Measurements from ENCODE around the gene COL9A1. TPM values are rescaled to one million over a fixed set of nuclear protein-coding genes. Genes with fewer than 3 reads are reported as not detected.

Gene COL9A1
- total and polyA plus RNA-seq, 2 of the 4 experiments (the other 2 are of a cell fraction), result not detected

DNA sequence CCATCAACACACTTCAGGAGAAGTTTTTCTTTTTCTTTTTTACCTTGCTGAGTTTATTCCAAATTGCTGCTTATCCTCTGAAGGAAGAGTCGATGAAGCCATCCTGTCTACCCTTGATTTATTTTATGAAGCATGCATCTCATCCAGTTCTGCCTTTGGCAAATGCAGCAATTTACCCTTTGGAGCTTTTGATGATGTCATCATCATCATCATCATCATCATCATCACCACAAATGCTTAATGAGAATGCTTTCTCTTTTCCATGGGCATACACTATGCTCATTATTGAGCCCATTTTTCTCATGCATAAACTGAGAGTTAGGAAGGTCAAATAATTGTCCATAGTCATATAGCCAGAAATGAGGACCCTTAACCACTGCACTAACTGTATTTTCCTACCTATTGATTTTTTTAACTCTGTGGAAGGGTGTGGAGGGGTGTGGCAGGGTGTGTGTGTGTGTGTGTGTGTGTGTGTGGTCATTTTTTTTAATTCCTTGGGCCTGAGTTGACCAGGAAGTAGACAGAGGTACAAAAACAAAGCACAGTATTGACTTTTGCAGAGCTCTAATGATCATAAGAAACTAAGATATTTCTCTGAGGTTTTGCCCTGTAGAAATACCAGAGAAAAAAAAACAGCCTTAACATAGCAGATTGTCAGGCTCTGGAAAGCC lies 82.8 kb downstream of the COL9A1 start:
- TF ChIP-seq SMC3 (IDR thresholded peaks at IDR 0.05; ENCODE audit: low read depth, low read length) (no peak), FOS (IDR thresholded peaks at IDR 0.05; ENCODE audit: low read depth, low read length) (no peak), CHD1 (IDR thresholded peaks at IDR 0.05; ENCODE audit: low read depth, low read length) (no peak), MAZ (IDR thresholded peaks at IDR 0.05; ENCODE audit: borderline replicate concordance, low read depth, low read length) (no peak), RCOR1 (IDR thresholded peaks at IDR 0.05; ENCODE audit: insufficient replicate concordance, low read length) (no peak), NFE2L2 (IDR thresholded peaks at IDR 0.05; ENCODE audit: low read depth, low read length) (no peak), MAFK (IDR thresholded peaks at IDR 0.05; ENCODE audit: low read depth, low read length) (no peak), RFX5 (IDR thresholded peaks at IDR 0.05; ENCODE audit: low read depth, low read length) (no peak), CEBPB (IDR thresholded peaks at IDR 0.05; ENCODE audit: low read depth, low read length) (no peak), MXI1 (IDR thresholded peaks at IDR 0.05; ENCODE audit: borderline replicate concordance, low read depth, low read length) (no peak), RAD21 (IDR thresholded peaks at IDR 0.05; ENCODE audit: low read length) (no peak), POLR2A (IDR thresholded peaks at IDR 0.05; ENCODE audit: low read depth, low read length) (no peak), BHLHE40 (IDR thresholded peaks at IDR 0.05; ENCODE audit: low read depth, low read length) (no peak)
- TF ChIP-seq, protein P1, sequence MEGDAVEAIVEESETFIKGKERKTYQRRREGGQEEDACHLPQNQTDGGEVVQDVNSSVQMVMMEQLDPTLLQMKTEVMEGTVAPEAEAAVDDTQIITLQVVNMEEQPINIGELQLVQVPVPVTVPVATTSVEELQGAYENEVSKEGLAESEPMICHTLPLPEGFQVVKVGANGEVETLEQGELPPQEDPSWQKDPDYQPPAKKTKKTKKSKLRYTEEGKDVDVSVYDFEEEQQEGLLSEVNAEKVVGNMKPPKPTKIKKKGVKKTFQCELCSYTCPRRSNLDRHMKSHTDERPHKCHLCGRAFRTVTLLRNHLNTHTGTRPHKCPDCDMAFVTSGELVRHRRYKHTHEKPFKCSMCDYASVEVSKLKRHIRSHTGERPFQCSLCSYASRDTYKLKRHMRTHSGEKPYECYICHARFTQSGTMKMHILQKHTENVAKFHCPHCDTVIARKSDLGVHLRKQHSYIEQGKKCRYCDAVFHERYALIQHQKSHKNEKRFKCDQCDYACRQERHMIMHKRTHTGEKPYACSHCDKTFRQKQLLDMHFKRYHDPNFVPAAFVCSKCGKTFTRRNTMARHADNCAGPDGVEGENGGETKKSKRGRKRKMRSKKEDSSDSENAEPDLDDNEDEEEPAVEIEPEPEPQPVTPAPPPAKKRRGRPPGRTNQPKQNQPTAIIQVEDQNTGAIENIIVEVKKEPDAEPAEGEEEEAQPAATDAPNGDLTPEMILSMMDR (conservative IDR thresholded peaks at IDR 0.05; ENCODE audit: low read depth, low read length), result no peak
- TF ChIP-seq, protein P2, sequence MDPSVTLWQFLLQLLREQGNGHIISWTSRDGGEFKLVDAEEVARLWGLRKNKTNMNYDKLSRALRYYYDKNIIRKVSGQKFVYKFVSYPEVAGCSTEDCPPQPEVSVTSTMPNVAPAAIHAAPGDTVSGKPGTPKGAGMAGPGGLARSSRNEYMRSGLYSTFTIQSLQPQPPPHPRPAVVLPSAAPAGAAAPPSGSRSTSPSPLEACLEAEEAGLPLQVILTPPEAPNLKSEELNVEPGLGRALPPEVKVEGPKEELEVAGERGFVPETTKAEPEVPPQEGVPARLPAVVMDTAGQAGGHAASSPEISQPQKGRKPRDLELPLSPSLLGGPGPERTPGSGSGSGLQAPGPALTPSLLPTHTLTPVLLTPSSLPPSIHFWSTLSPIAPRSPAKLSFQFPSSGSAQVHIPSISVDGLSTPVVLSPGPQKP (IDR thresholded peaks at IDR 0.05; ENCODE audit: borderline replicate concordance, low read depth, low read length), result no peak
- TF ChIP-seq, protein P3, sequence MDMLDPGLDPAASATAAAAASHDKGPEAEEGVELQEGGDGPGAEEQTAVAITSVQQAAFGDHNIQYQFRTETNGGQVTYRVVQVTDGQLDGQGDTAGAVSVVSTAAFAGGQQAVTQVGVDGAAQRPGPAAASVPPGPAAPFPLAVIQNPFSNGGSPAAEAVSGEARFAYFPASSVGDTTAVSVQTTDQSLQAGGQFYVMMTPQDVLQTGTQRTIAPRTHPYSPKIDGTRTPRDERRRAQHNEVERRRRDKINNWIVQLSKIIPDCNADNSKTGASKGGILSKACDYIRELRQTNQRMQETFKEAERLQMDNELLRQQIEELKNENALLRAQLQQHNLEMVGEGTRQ (IDR thresholded peaks at IDR 0.05; ENCODE audit: low read depth, low read length), result no peak
- POLR2A ChIA-PET (ENCODE audit: unreplicated experiment), result no interaction called here
- no peak overlapping the region for H2BK15ac ChIP-seq (ENCODE audit: low read depth, low read length)

More for the DNA sequence above, 82.8 kb downstream of the COL9A1 start:
- no peak overlapping the region for H4K5ac ChIP-seq (ENCODE audit: low read depth, low read length)
- no peaks in the 10 kb centered on the region for H3K9me3 ChIP-seq (ENCODE audit: control insufficient read depth, insufficient read depth, low read length)
- no peak for DNase-seq
- no peaks in the 10 kb centered on the region for H3K79me1 ChIP-seq (ENCODE audit: low read depth in 1 of 2, low read length in 2 of 2)
- intact Hi-C loops (cut with micrococcal nuclease) (loop anchor here (2.0 to 5.0 kb wide), 5 partner anchors 87 to 792 kb away; partner anchors contain the start of gene B3GAT2), dilution Hi-C loops (cut with HindIII; ENCODE audit: low sequenced_read_pairs, unreplicated experiment) (no loop called here), in situ Hi-C loops (cut with MboI; ENCODE audit: low sequenced_read_pairs) (loop anchor here (5.0 to 25.0 kb wide), 2 partner anchors 147 to 467 kb away; no protein-coding TSS in a partner anchor)
- H4K91ac ChIP-seq (ENCODE audit: insufficient read depth, low read depth, low read length), result no peak overlapping the region
- H3K4me2 ChIP-seq (ENCODE audit: low read depth, low read length), result no peak overlapping the region
- no peaks in the 10 kb centered on the region for H3K36me3 ChIP-seq (ENCODE audit: control insufficient read depth, insufficient read depth, low read length)
- no peak overlapping the region for H3K18ac ChIP-seq (ENCODE audit: low read depth, low read length)
- H2AFZ ChIP-seq (replicated peaks; ENCODE audit: low read length, poor library complexity), result no peak overlapping the region
- CTCF ChIA-PET, result interaction anchor here (1.6 to 3.4 kb wide), 5 partner anchors 8 to 150 kb away, joined by 8 to 34 read pairs (median 10); no protein-coding TSS in a partner anchor
- H3K9me1 ChIP-seq (ENCODE audit: insufficient read depth, low read length), result no peaks in the 10 kb centered on the region
- H3K27ac ChIP-seq (ENCODE audit: insufficient read depth, low read length), result no peak overlapping the region
- no peak for ATAC-seq (ENCODE audit: low read depth)
- no peak overlapping the region for H2AK9ac ChIP-seq (replicated peaks; ENCODE audit: low read depth, low read length, poor library complexity)
- H2AK5ac ChIP-seq (ENCODE audit: low read depth, low read length), result no peak overlapping the region
- WGBS, 2 experiments (ENCODE audit: extremely low coverage in 2 of 2, insufficient read length in 1 of 2), result no CpG with 5 or more reads among the region's 1 CpG
- peaks cover 5% of the 10 kb centered on the region for H3K27me3 ChIP-seq (ENCODE audit: control insufficient read depth, insufficient read depth, low read length)
- H3K4ac ChIP-seq (ENCODE audit: low read depth, low read length), result no peak overlapping the region
- H3K9ac ChIP-seq (ENCODE audit: low read depth, low read length), result no peak overlapping the region
- no peaks in the 10 kb centered on the region for H3K4me1 ChIP-seq (ENCODE audit: control insufficient read depth, insufficient read depth, low read length)
- BruUV-seq (replicated peaks), result no TSS peak
- no peak overlapping the region for H3K23ac ChIP-seq (ENCODE audit: low read depth, low read length)
- no peaks in the 10 kb centered on the region for H4K20me1 ChIP-seq (ENCODE audit: insufficient read depth, low read length)
- H3K4me3 ChIP-seq (ENCODE audit: insufficient read depth, low read depth, low read length), result no peak overlapping the region
- H2BK120ac ChIP-seq (ENCODE audit: low read depth, low read length), result no peak overlapping the region
- no peak overlapping the region for H3K56ac ChIP-seq (ENCODE audit: extremely low read depth, insufficient read depth, low read length)
- H4K8ac ChIP-seq (ENCODE audit: low read depth in 2 of 2, low read length in 2 of 2), result no peak overlapping the region
- H2BK20ac ChIP-seq (ENCODE audit: low read depth, low read length), result no peak overlapping the region
- H2BK5ac ChIP-seq (ENCODE audit: low read depth, low read length, poor library complexity, severe bottlenecking), result no peak overlapping the region
- no peak overlapping the region for H3K14ac ChIP-seq (replicated peaks; ENCODE audit: low read depth, low read length)
